BJ (cell line): ENCODE results near the gene RIT2. TPM values are rescaled to one million over a fixed set of nuclear protein-coding genes. Genes with fewer than 3 reads are reported as not detected.

Experiments used
- CTCF ChIA-PET: fragments of 350-600 bp; formaldehyde crosslinking; extraction: SDS; loops from one replicate; lab custom pipeline; 2021; ENCODE audit warnings: antibody characterized with exemption, inconsistent platforms; lab: Yijun Ruan, JAX
- POLR2A ChIA-PET: fragments of 300-600 bp; sonication (Branson Sonifier 250); formaldehyde crosslinking; extraction: SDS; loops from one replicate; lab custom pipeline; 2021; ENCODE audit warnings: antibody characterized with exemption; lab: Charles Lee
- DNase-seq: peaks from one replicate; pipeline ENCODE4 v3.0.0-alpha.2; 2011; ENCODE audit warnings: low read depth
- H3K27me3 ChIP-seq: 2 replicates; pipeline ENCODE4 v1.6.0; 2011; ENCODE audit warnings: low read length; ENCODE audit not compliant: control insufficient read depth, insufficient read depth
- H3K36me3 ChIP-seq: 2 replicates; pipeline ENCODE4 v1.5.1; 2011; ENCODE audit warnings: low read length; ENCODE audit not compliant: control insufficient read depth, insufficient read depth
- H3K4me3 ChIP-seq: 2 replicates; pipeline ENCODE4 v1.5.1; 2011; ENCODE audit warnings: low read depth, mild to moderate bottlenecking, control low read depth, low read length
- polyA plus RNA-seq: library from polyadenylated mRNA; depleted of rRNA; stranded (reverse); fragments of >200 nt; gene quantifications from 2 replicates; pipeline ENCODE4 v1.2.3, GENCODE V29; 2011
- TF ChIP-seq, protein P1 (sequence below): IDR thresholded peaks from 2 replicates; pipeline ENCODE4 v1.5.1; 2011; ENCODE audit warnings: low read depth, mild to moderate bottlenecking, control low read depth, inconsistent platforms, low read length, moderate library complexity; ENCODE audit not compliant: insufficient read depth

RIT2 gene
- polyA plus RNA-seq, 1 experiment, result not detected

DNA sequence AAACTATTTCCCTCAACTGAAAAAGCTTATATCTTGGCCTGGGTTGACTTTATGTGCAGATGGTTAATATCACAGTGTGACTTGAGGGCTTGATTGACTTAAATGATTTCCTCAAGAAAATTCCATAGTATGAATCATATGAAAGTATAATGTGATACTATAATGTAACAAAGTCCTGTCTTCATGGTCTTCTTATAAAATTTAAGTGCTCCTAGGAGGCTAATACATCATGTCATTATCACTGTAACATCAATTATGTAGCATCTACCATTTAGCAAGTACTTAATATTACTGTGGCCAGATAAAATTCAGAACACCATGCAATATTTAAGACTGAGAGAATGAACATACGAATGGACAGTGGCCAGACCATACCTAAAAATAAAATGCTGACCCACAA is 276.1 kb downstream of the RIT2 start:
- no peak for DNase-seq
- ChIA-PET POLR2A (no interaction called here), CTCF (no interaction called here)
- TF ChIP-seq, protein P1, sequence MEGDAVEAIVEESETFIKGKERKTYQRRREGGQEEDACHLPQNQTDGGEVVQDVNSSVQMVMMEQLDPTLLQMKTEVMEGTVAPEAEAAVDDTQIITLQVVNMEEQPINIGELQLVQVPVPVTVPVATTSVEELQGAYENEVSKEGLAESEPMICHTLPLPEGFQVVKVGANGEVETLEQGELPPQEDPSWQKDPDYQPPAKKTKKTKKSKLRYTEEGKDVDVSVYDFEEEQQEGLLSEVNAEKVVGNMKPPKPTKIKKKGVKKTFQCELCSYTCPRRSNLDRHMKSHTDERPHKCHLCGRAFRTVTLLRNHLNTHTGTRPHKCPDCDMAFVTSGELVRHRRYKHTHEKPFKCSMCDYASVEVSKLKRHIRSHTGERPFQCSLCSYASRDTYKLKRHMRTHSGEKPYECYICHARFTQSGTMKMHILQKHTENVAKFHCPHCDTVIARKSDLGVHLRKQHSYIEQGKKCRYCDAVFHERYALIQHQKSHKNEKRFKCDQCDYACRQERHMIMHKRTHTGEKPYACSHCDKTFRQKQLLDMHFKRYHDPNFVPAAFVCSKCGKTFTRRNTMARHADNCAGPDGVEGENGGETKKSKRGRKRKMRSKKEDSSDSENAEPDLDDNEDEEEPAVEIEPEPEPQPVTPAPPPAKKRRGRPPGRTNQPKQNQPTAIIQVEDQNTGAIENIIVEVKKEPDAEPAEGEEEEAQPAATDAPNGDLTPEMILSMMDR, result no peak
- Histone ChIP-seq H3K36me3 (no peaks in the 10 kb centered on the region), H3K4me3 (no peak overlapping the region), H3K27me3 (no peaks in the 10 kb centered on the region)

DNA sequence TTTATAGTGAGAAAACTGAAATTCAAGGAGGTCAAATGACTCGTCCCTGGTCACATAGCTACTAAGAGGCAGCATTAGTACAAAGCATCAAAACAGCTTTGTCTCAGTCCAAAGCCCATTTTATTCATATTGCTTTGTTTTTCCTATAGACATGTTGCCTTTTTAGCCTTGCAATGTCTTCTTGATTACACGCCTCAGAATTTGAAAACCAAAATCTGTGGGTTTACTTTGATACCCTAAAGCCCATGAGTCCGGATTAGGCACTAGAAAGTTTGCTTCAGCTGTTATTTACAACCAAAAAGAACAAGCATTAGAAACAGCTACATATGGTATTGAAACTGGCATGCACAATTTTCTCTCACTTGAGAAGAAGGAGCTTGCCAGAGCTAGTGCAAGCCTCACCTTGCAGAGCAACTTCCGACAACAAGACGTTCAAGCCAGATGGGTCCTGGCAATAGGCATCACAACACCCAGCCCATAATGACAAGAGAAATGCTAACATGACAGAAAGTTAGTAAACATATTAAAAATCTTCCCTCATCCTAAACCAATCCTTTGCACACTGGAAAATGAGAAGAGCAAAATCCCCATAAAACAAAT is 276.8 kb downstream of the RIT2 start:
- POLR2A ChIA-PET, result no interaction called here
- Histone ChIP-seq H3K27me3 (no peaks in the 10 kb centered on the region), H3K4me3 (no peak overlapping the region), H3K36me3 (no peaks in the 10 kb centered on the region)
- TF ChIP-seq, protein P1, result no peak
- no peak for DNase-seq
- CTCF ChIA-PET, result no interaction called here

DNA sequence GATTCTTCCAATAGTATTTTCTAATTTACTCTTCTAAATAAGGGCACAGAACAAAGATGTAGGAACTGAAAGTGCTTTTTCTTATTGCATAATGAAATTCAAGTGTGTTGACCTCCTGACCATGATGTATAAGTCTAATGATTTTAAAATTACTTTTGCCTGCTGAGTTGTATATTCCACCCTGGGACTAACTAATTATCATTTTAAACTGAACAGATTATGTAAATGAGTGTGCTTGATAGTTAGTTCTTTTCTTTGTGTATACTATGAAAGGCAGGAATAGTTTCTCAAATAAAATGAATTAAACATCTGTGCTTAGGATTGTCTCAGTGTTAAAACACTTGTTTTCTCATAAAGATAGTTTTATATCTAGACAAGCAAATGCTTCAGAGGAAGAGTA is 284.5 kb downstream of the RIT2 start:
- DNase-seq, result no peak
- POLR2A ChIA-PET, result no interaction called here
- Histone ChIP-seq H3K36me3 (no peaks in the 10 kb centered on the region), H3K27me3 (no peaks in the 10 kb centered on the region), H3K4me3 (no peak overlapping the region)
- CTCF ChIA-PET, result no interaction called here
- TF ChIP-seq, protein P1, result no peak

DNA sequence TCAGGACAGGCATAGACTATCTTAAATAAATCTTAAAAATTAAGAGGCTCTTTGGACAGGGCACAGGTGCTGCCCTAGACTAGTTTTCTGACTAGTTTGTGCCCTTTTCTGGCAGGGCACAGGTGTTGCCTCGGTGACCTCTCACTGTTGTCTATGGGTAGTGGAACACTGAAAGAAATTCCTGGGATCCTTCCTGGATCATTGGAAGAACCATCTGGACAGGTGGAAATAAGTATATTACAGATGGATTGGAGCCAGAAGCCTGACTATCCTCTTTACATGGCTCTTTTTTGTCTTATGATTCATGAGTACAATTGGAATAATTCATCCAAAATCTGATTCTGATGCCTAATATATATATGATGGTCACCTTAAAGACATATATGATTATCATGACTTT is 286.6 kb downstream of the RIT2 start:
- no peaks in the 10 kb centered on the region for H3K27me3 ChIP-seq
- CTCF ChIA-PET, result no interaction called here
- no peak for DNase-seq
- no peaks in the 10 kb centered on the region for H3K36me3 ChIP-seq
- TF ChIP-seq, protein P1, result no peak
- POLR2A ChIA-PET, result no interaction called here
- H3K4me3 ChIP-seq, result no peak overlapping the region

- ChIA-PET CTCF (no interaction called here), POLR2A (no interaction called here)
- H3K4me3 ChIP-seq, result no peak overlapping the region
- no peaks in the 10 kb centered on the region for H3K36me3 ChIP-seq
- TF ChIP-seq, protein P1, result no peak
- no peaks in the 10 kb centered on the region for H3K27me3 ChIP-seq
- no peak for DNase-seq
Observed at GRCh38 chr18:42824178-42824577, 291.3 kb downstream of the RIT2 start.
